Cardiac fibroblast (primary cell): ENCODE results near the gene CD300LD.
"Not testable (repeated sequence)": the region's sequence is repeated elsewhere in the genome, so short reads cannot be mapped to it uniquely, and the experiment has no call there.

Experiments
- DNase-seq, 2 donors: peaks; one replicate each; pipeline versions ENCODE4 v3.0.0 to v3.0.0-alpha.2; 2010; ENCODE audit warnings: low read depth in 2 of 2
- H3K4me3 ChIP-seq, 2 donors: replicated peaks in 1 of 2; 1 replicate in 1 of 2; 2 replicates in 1 of 2; pipeline ENCODE4 v1.5.1; 2011; ENCODE audit warnings: low read depth in 2 of 2, low read length in 2 of 2, mild to moderate bottlenecking in 2 of 2, moderate library complexity in 1 of 2
- TF ChIP-seq, protein P1 (sequence below): IDR thresholded peaks from one replicate; pipeline ENCODE4 v1.5.1; 2011; ENCODE audit warnings: low read depth, mild to moderate bottlenecking, low read length, inconsistent platforms

The CD300LD gene

DNA sequence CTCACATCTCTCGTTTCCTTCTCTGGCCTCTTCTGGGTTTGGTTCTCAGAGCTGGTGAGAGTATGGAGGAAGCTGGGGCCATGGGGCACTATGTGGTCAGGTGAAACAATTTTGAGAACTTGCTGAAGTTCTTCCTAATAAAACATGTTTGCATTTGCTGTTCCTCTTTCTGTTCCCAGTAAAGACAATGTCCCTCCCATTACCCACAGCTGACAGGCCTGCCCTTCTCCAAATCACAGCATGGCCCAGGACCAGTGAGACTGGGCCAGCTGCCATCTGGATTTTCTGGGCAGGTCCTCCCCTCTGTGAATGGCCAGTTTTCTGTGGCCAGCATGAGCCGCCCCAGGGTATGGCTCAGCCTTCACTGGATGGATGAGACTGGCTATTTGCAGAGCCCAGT lies 24.7 kb downstream of the CD300LD start, which contains the start of gene CD300H:
CD300H (minus strand) TSS at position 113 of the 400 bp plus-strand sequence.
- TF ChIP-seq, protein P1, sequence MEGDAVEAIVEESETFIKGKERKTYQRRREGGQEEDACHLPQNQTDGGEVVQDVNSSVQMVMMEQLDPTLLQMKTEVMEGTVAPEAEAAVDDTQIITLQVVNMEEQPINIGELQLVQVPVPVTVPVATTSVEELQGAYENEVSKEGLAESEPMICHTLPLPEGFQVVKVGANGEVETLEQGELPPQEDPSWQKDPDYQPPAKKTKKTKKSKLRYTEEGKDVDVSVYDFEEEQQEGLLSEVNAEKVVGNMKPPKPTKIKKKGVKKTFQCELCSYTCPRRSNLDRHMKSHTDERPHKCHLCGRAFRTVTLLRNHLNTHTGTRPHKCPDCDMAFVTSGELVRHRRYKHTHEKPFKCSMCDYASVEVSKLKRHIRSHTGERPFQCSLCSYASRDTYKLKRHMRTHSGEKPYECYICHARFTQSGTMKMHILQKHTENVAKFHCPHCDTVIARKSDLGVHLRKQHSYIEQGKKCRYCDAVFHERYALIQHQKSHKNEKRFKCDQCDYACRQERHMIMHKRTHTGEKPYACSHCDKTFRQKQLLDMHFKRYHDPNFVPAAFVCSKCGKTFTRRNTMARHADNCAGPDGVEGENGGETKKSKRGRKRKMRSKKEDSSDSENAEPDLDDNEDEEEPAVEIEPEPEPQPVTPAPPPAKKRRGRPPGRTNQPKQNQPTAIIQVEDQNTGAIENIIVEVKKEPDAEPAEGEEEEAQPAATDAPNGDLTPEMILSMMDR: no peak
- no peak within 1 kb of the TSS for H3K4me3 ChIP-seq
- DNase-seq: peak in 1 of 2 donors; percentile 12

DNA sequence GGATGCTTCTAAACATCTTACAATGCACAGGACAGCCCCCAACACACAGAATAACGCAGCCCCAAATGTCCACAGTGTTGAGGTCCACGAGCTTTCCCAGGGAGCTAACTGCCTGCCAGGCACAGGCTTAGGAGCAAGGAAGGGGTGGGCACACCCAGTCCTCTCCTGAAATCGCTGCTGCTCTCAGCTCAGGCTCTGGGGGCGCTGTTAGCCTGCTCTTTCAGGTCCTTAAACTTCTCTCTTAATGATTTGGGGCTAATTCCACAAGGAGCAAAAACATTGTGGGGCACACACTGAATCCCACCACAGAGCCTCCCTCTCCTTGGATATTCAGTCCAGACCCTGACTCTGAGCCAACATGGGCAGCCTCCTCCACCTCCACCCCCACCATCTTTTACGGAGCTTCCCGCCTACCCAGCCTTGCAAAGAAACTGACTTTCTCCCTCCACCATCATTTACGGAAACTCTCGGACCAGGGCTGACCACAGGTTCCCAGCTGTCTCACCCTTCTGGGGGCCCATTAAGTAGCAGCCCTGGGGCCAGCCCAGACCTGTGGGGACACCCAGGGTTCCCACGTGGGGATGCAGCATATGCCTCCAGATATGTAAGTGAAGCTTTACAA lies 25.8 kb downstream of the CD300LD start:
- DNase-seq: peak; percentile 5 to 53
- TF ChIP-seq, protein P1: peak; percentile 14
- no peak overlapping the region for H3K4me3 ChIP-seq

DNA sequence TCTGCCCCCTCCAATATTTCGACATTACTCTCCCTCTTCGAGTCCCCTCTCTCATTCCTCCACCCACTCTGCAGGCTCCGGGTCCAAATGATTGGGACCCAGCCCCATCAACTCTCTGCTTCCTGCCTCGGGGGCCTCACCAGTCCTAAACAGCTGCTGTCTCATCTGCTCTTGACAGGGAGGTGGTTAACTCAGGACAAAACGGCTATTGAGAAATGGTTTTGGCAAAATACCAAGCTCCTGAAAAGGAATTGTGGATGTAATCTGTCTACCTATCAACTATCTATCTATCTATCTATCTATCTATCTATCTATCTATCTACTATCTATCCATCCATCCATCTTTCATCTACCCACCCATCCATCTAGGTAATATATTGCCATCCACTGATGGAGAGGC lies 27.0 kb downstream of the CD300LD start:
- DNase-seq: no peak
- TF ChIP-seq, protein P1: no peak
- H3K4me3 ChIP-seq: no peak overlapping the region

DNA sequence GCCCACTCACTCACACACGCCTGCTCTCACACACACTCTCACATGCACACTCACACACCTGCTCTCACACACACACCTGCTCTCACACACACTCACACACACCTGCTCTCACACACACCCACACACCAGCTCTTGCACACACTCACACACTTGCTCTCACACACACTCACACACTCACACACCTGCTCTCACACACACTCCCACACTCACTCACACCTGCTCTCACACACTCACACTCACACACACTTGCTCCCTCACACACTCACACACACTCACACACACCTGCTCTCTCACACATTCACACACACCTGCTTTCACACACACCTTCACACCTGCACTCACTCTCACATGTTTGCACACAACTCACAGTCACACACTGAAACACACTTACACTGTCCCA lies 28.7 kb downstream of the CD300LD start:
- no peak for DNase-seq
- H3K4me3 ChIP-seq: no peak overlapping the region
- TF ChIP-seq, protein P1: no peak

DNA sequence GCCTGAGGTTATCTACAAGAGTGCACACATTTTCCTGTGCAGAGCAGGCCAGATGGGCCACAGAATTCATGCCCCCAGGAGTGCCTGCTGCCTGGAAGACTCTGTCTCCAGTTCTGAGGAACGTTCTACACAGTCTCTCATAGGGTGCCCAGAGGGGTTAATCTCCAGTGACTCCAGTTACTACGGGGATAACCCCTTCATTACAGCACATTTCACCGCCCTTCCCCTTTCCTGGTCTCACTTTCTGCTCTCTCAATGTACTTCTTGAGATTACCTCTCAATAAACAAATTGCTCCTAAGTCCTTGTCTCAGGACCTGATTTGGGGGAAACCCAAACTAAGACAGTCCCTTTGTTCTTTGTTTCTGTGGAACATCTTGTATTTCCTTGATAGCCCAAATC lies 30.5 kb downstream of the CD300LD start:
- TF ChIP-seq, protein P1: no peak
- DNase-seq: no peak
- H3K4me3 ChIP-seq: no peak overlapping the region

DNA sequence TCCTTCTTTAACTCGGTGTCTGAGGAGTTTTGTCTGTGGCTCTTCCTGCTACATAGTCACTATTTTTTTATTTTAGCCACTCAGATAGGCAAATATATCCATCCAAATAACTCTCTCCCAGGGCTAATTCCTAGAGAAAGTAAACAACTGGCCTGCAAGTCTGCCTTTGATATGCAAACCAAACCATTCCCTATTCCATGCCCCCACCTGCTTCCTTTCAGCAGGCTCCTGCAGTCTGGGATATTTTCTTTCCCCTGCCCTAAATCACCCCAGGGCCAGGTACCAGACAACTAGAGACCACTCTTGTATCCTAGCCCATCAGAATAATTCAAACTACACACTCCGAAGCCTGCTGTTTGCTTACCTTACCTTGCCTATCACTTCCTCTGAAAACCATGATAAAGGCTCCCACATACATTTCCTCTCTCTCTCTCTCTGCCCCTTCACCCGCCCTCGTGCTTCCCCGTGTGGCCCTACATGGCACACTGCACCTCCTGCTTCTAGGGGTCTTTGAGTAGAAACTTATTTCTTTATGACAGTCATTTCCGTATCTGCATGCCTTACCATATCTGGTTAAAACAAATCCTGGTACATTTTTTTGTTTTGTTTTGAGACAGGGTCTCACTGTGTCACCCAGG lies 33.1 kb downstream of the CD300LD start:
- no peak overlapping the region for H3K4me3 ChIP-seq
- TF ChIP-seq, protein P1: no peak
- no peak for DNase-seq

DNA sequence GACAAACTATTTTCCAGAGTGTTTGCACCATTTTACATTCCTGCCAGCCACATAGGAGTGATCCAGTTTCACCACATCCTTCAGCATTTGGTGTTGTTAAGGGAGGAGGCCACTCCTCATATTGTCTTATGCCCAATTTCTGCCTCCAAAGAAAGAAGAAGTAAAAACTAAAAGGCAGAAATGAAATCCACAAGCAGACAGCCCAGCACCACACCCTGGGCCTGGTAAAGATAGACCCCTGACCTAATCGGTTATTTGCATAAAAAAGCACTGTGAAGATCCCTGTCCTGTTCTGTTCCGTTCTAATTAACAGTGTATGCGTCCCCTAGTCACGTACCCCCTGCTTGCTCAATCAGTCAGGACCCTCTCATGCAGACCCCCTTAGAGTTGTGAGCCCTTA lies 33.7 kb downstream of the CD300LD start:
- not testable (repeated sequence) for DNase-seq, H3K4me3 ChIP-seq
